ENCODE data around the gene PIGR. TPM values are rescaled to one million over a fixed set of nuclear protein-coding genes. Genes with fewer than 3 reads are reported as not detected.

The PIGR gene
- total RNA-seq, 2 donors from 2014 or later: 7,504 to 12,164 TPM

GRCh38 chr1:206935491-206936067, 10.7 kb downstream of the PIGR start:
- Histone ChIP-seq H3K27ac (peak overlapping the region; percentile 28), H3K27me3 (no peaks in the 10 kb centered on the region), H3K9me3 (no peaks in the 10 kb centered on the region), H3K4me1 (no peaks in the 10 kb centered on the region), H3K9ac (ENCODE audit: low read depth in 2 of 2, low read length in 2 of 2) (peak overlapping the region in 1 of 2 donors; percentile 82), H3K36me3 (peaks cover 12% of the 10 kb centered on the region), H3K4me3 (no peak overlapping the region)
- intact Hi-C loops (cut with DNase I): no loop called here
- peak; percentile 36 for TF ChIP-seq CTCF (IDR thresholded peaks at IDR 0.05)
- no peak for DNase-seq

GRCh38 chr1:206933333-206933945, 12.8 kb downstream of the PIGR start:
- H3K36me3 ChIP-seq: peaks cover 12% of the 10 kb centered on the region
- no peak overlapping the region for H3K4me3 ChIP-seq
- peak overlapping the region in 1 of 2 donors; percentile 21 for H3K9ac ChIP-seq (ENCODE audit: low read depth in 2 of 2, low read length in 2 of 2)
- no peak for DNase-seq
- TF ChIP-seq CTCF (IDR thresholded peaks at IDR 0.05): peak; percentile 75
- no peaks in the 10 kb centered on the region for H3K27me3 ChIP-seq
- intact Hi-C loops (cut with DNase I): no loop called here
- H3K9me3 ChIP-seq: no peaks in the 10 kb centered on the region
- no peak overlapping the region for H3K27ac ChIP-seq
- no peaks in the 10 kb centered on the region for H3K4me1 ChIP-seq

- Histone ChIP-seq H3K4me1 (no peaks in the 10 kb centered on the region), H3K27me3 (no peaks in the 10 kb centered on the region), H3K9ac (ENCODE audit: low read depth in 2 of 2, low read length in 2 of 2) (peak overlapping the region; percentile 27 to 38), H3K36me3 (peaks cover 12% of the 10 kb centered on the region), H3K27ac (no peak overlapping the region), H3K9me3 (no peaks in the 10 kb centered on the region), H3K4me3 (no peak overlapping the region)
- DNase-seq: no peak
- intact Hi-C loops (cut with DNase I): no loop called here
- TF ChIP-seq CTCF (IDR thresholded peaks at IDR 0.05): no peak
These were observed 14.1 kb downstream of the PIGR start for GRCh38 chr1:206932177-206932576.

DNA sequence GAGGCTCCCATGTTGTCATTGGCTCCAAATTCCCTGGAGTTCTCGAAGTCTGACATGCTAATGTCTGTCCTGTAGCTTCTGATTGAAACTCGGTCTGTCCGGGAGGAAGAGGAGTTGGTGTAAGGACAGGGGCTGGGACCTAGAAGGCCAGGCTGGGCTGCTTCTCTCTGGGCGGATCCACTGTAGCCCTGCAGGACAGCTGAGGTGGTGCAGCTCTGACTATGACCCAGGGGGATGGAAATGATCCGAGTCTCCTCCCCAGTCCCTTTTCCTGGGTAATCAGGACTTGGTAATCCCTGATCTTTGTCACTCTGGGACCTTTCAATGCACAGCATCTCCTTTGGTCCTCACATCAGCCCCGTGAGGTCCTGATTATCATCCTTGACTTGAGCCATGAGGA, 14.6 kb downstream of the PIGR start:
- intact Hi-C loops (cut with DNase I): no loop called here

GRCh38 chr1:206930210-206930798, 16.0 kb downstream of the PIGR start:
- no peak for DNase-seq
- Histone ChIP-seq H3K27me3 (no peaks in the 10 kb centered on the region), H3K9me3 (no peaks in the 10 kb centered on the region), H3K4me1 (peaks cover 5% of the 10 kb centered on the region), H3K4me3 (no peak overlapping the region), H3K27ac (peak overlapping the region; percentile 19), H3K36me3 (peaks cover 12% of the 10 kb centered on the region), H3K9ac (ENCODE audit: low read depth in 2 of 2, low read length in 2 of 2) (peak overlapping the region in 1 of 2 donors; percentile 64)
- no peak for TF ChIP-seq CTCF (IDR thresholded peaks at IDR 0.05)
- intact Hi-C loops (cut with DNase I): no loop called here

More for the DNA sequence above, 14.6 kb downstream of the PIGR start:
- Histone ChIP-seq H3K4me3 (no peak overlapping the region), H3K27ac (peak overlapping the region; percentile 19), H3K9ac (ENCODE audit: low read depth in 2 of 2, low read length in 2 of 2) (peak overlapping the region in 1 of 2 donors; percentile 38), H3K4me1 (no peaks in the 10 kb centered on the region), H3K27me3 (no peaks in the 10 kb centered on the region), H3K9me3 (no peaks in the 10 kb centered on the region), H3K36me3 (peaks cover 12% of the 10 kb centered on the region)
- TF ChIP-seq CTCF (IDR thresholded peaks at IDR 0.05): no peak
- DNase-seq: no peak
